Activated T-cell treated with anti-CD3 and anti-CD28 coated beads for 24 hours (primary cell): ENCODE measurements around the gene PGGHG.
"Not testable (repeated sequence)": the region's sequence is repeated elsewhere in the genome, so short reads cannot be mapped to it uniquely, and the experiment has no call there.

ENCODE experiments used
- DNase-seq: peaks from one replicate; pipeline ENCODE4 v3.0.0-alpha.2; 2020; ENCODE audit warnings: low read depth

Gene PGGHG

GRCh38 chr11:297586-298405 lies 8.9 kb downstream of the PGGHG start:
- DNase-seq: no peak

GRCh38 chr11:298406-299065 lies 9.6 kb downstream of the PGGHG start:
- DNase-seq: no peak

- no peak for DNase-seq
These were observed 10.4 kb downstream of the PGGHG start, which contains the start of gene IFITM5 for GRCh38 chr11:299081-299891. Gene IFITM5, minus strand, starts transcription at chr11:299526. Its CDS starts 36 bp downstream, at chr11:299490.

GRCh38 chr11:299951-300735 lies 11.2 kb downstream of the PGGHG start:
- DNase-seq: no peak

- DNase-seq: no peak
These were observed 14.4 kb downstream of the PGGHG start for GRCh38 chr11:303363-303762.

- no peak for DNase-seq
These were observed 15.2 kb downstream of the PGGHG start for GRCh38 chr11:304061-304506.

- no peak for DNase-seq
These were observed 16.3 kb downstream of the PGGHG start for GRCh38 chr11:304915-305843.

- no peak for DNase-seq
These were observed 16.9 kb downstream of the PGGHG start for GRCh38 chr11:305844-306211.

- no peak for DNase-seq
These were observed 17.9 kb downstream of the PGGHG start for GRCh38 chr11:306645-307371.

GRCh38 chr11:307766-308708 lies 19.1 kb downstream of the PGGHG start, which contains the start of gene IFITM2:
Gene IFITM2, plus strand, starts transcription at chr11:307816. Its CDS starts 377 bp downstream, at chr11:308193.
- not testable (repeated sequence) for DNase-seq

- not testable (repeated sequence) for DNase-seq
These were observed 20.1 kb downstream of the PGGHG start for GRCh38 chr11:308740-309665.

GRCh38 chr11:309979-310572 lies 21.1 kb downstream of the PGGHG start:
- DNase-seq: not testable (repeated sequence)

GRCh38 chr11:311013-311748 lies 22.3 kb downstream of the PGGHG start:
- not testable (repeated sequence) for DNase-seq

GRCh38 chr11:312092-312816 lies 23.3 kb downstream of the PGGHG start:
- DNase-seq: no peak

GRCh38 chr11:313304-313786 lies 24.4 kb downstream of the PGGHG start:
- DNase-seq: no peak
